Activated CD8-positive, alpha-beta memory T cell treated with anti-CD3 and anti-CD28 coated beads, Interleukin-2, amount 10 ng/mL, durations not matched to agents 7 days and 5 days (primary cell): ENCODE measurements around the gene PFDN2. TPM values are rescaled to one million over a fixed set of nuclear protein-coding genes. Genes with fewer than 3 reads are reported as not detected.

Source experiments
- ATAC-seq: fragments of 150-1000 bp; cut with Tn5 transposase; one replicate; pipeline ENCODE4 v1.10.0; 2021; ENCODE audit warnings: moderate library complexity
- CTCF ChIA-PET: fragments of 350-600 bp; sonication (Branson Sonifier 250); formaldehyde crosslinking; loops from one replicate; lab custom pipeline; 2021; ENCODE audit warnings: antibody characterized with exemption; lab: Charles Lee
- DNase-seq: peaks from one replicate; pipeline ENCODE4 v3.0.0-alpha.2; 2020
- H3K27ac Mint-ChIP-seq: one replicate; pipeline ENCODE4 v1.8.0; 2021; ENCODE audit warnings: mild to moderate bottlenecking, mixed read lengths
- H3K27me3 Mint-ChIP-seq: one replicate; pipeline ENCODE4 v1.8.0; 2021; ENCODE audit warnings: mixed read lengths
- H3K36me3 Mint-ChIP-seq: one replicate; pipeline ENCODE4 v1.8.0; 2021; ENCODE audit warnings: mild to moderate bottlenecking, mixed read lengths
- H3K4me1 Mint-ChIP-seq: one replicate; pipeline ENCODE4 v1.8.0; 2021; ENCODE audit warnings: mixed read lengths
- H3K4me3 Mint-ChIP-seq: one replicate; pipeline ENCODE4 v1.8.0; 2021; ENCODE audit warnings: mild to moderate bottlenecking, moderate library complexity, mixed read lengths
- H3K9me3 Mint-ChIP-seq: one replicate; pipeline ENCODE4 v1.8.0; 2022; ENCODE audit warnings: low read depth, mixed read lengths
- total RNA-seq, 2 experiments: library from RNA; stranded (reverse); gene quantifications; one replicate each; pipeline ENCODE4 v1.2.3, GENCODE V29; 2021

PFDN2 gene
- total RNA-seq, 2 experiments from 2014 or later: 82.8 to 98.5 TPM

DNA sequence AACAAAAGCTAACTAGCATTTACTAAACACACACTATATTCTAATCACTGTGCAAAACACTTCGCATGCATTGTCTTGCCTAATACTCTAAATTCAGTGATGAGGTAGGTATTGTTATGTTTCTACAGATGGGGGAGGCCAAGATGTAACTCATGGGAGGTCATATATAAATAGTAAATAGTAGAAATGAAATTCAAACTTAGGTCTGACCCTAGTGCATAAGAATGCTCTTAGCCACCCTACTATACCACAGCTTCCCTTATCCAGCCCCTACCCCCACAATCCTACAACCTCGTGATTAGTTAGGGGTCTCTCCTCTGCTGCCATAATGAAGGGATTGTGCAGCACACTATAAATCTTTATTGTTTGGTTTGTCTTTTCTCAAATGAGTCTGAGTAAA is 3.3 kb downstream of the PFDN2 start:
- H3K36me3 Mint-ChIP-seq: peaks cover 15% of the 10 kb centered on the region
- no peak overlapping the region for H3K4me3 Mint-ChIP-seq
- DNase-seq (no peak), ATAC-seq (no peak)
- no peaks in the 10 kb centered on the region for H3K9me3 Mint-ChIP-seq
- CTCF ChIA-PET: no interaction called here
- H3K27me3 Mint-ChIP-seq: no peaks in the 10 kb centered on the region
- H3K27ac Mint-ChIP-seq: peak overlapping the region; percentile 69
- peaks cover 63% of the 10 kb centered on the region for H3K4me1 Mint-ChIP-seq

DNA sequence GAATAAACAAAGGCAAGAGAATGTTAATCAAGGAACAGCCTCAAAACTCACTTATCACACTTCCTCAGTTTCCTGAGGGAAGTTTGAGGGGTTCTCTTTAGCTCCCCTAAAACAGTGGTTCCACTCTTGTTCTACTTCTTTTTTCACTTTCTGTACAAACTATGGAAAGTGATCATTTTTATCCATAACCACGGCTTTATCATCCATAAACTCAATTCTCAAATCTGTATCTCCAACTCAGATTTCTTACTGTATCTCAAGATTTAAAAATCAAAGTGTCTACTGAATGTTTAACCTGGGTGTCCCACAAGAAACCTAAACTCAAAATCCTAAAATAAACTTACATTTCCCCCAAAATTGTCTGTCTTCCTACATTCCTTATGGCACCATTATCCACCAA is 3.9 kb downstream of the PFDN2 start:
- Mint-ChIP-seq H3K9me3 (no peaks in the 10 kb centered on the region), H3K36me3 (peaks cover 19% of the 10 kb centered on the region), H3K4me3 (no peak overlapping the region), H3K27ac (peak overlapping the region; percentile 69), H3K4me1 (peaks cover 59% of the 10 kb centered on the region), H3K27me3 (no peaks in the 10 kb centered on the region)
- ATAC-seq (no peak), DNase-seq (no peak)
- CTCF ChIA-PET: no interaction called here

DNA sequence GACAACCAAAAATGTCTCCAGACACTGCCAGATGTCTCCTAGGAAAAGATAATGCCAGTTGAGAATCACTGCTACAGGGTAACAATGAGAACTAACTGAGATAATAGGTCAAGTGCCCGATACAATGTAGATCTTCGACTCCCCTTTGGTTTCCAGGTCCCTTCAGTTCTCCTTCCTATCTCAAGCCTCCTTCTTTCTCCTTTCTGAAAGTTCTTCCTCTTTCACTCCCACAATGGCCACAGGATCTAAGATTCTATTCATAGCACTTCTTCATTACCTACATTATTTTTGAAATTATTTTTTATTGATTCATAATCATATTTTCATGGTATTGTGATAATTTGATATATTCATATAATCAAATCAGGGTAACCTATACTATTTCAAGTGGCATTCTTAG is 6.3 kb downstream of the PFDN2 start:
- Mint-ChIP-seq H3K4me3 (no peak overlapping the region), H3K27me3 (no peaks in the 10 kb centered on the region), H3K4me1 (peaks cover 50% of the 10 kb centered on the region), H3K36me3 (peaks cover 27% of the 10 kb centered on the region), H3K9me3 (no peaks in the 10 kb centered on the region), H3K27ac (no peak overlapping the region)
- ATAC-seq (no peak), DNase-seq (no peak)
- CTCF ChIA-PET: interaction anchor here (0.7 to 1.1 kb wide), 3 partner anchors 14 to 70 kb away, joined by 3 to 4 read pairs (median 3); no protein-coding TSS in a partner anchor

DNA sequence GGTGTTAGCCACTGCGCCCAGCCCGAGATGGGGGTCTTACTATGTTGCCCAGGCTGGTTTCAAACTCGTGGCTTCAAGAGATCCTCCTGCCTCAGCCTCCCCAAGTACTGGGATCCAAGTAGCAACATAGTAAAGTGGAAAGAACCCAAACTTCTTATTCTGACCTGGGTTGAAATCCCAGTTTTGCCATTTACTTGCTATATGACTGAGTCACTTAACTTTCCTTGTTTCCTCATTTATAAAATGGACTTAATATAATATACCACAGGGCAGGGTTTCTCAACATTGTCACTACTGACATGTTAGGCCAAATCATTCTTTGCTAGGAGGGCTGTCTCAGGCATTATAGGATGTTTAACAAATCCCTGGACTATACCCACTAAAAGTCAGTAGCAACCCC is 6.7 kb downstream of the PFDN2 start:
- H3K4me3 Mint-ChIP-seq: no peak overlapping the region
- CTCF ChIA-PET: interaction anchor here (1.1 kb wide), 1 partner anchor 30 kb away, joined by 4 read pairs; no protein-coding TSS in a partner anchor
- no peaks in the 10 kb centered on the region for H3K9me3 Mint-ChIP-seq
- DNase-seq: no peak
- no peaks in the 10 kb centered on the region for H3K27me3 Mint-ChIP-seq
- ATAC-seq: no peak
- H3K27ac Mint-ChIP-seq: no peak overlapping the region
- peaks cover 27% of the 10 kb centered on the region for H3K36me3 Mint-ChIP-seq
- peaks cover 47% of the 10 kb centered on the region for H3K4me1 Mint-ChIP-seq

DNA sequence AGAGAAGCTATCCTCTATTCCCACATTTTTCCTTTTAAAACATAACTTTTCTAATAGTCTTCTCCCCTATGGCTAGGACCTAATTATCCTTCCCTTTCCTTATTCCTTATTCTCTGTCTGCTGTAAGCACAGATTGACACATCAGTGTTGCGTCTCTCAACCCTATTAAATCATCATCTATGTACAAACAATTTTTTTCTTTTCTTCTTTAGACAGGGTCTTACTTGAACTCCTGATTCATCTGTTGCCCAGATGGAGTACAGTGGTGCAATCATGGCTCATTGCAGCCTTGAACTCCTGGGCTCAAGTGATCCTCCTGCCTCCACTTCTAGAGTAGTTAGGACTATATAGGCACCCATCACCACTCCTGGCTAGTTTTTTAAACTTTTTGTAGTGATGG is 11.4 kb downstream of the PFDN2 start:
- no peak overlapping the region for H3K27ac Mint-ChIP-seq
- no peaks in the 10 kb centered on the region for H3K9me3 Mint-ChIP-seq
- H3K4me1 Mint-ChIP-seq: peaks cover 15% of the 10 kb centered on the region
- H3K27me3 Mint-ChIP-seq: no peaks in the 10 kb centered on the region
- no peak for DNase-seq
- H3K36me3 Mint-ChIP-seq: peaks cover 21% of the 10 kb centered on the region
- ATAC-seq: no peak
- CTCF ChIA-PET: interaction anchor here (1.9 kb wide), 1 partner anchor 9 kb away, joined by 7 read pairs; no protein-coding TSS in a partner anchor
- H3K4me3 Mint-ChIP-seq: no peak overlapping the region

DNA sequence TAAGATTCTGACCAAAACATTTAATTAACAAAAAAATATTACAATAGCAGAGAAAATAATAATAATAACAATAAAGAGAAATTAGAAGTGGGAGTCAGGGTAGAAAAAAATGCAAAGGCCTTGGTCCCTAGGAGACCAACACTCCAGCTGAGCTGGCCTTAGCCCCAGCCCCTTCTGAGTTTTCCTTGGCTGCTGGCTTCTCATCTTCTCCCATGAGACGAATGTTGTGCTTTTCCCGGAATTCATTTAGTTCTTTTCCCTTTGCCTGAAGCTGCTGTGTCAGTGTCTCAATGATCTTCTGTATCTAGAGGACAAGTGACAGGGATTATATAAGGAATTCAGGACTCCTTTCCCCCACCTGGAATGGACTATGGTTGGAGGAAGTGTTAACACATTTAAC is 17.3 kb downstream of the PFDN2 start:
- CTCF ChIA-PET: interaction anchor here (0.8 to 5.9 kb wide), 3 partner anchors 9 to 110 kb away, joined by 3 to 154 read pairs (median 6); partner anchors contain the start of gene ARHGAP30
- Mint-ChIP-seq H3K36me3 (peaks cover 13% of the 10 kb centered on the region), H3K4me1 (peaks cover 24% of the 10 kb centered on the region), H3K4me3 (no peak overlapping the region), H3K9me3 (no peaks in the 10 kb centered on the region), H3K27me3 (no peaks in the 10 kb centered on the region), H3K27ac (no peak overlapping the region)
- ATAC-seq (no peak), DNase-seq (no peak)

DNA sequence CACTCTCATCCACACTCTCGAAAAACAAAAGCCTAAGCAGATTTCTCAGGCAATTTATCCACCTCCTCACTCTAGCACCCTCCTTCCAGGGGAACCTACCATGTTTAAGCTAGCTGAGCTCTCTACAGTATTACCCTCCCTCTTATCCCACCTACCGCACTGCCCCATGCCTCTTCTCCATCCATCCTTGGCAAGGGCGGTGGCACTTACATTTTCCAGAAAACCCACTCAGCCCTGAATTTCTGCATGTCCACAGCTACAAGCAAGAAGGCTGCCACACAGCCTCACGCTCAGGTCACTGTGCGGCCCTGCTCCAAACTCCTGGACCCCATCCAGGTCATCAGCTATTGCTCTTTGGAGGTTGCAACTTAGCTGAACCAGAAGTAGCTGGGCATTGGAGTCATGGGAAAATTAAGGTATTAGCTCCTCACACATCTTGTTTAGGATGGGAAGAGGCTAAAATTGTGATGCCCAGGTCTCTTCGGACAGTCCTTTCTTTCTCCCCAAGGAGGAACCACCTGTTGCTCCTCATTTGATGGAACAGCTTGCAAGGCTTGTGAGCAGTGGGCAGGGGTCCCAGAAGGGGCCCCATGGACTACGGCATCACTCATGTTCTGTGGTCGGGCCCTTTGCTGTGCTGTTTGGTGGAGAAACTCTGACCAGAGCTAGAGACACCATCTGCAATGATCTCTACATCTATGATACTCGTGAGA is 18.6 kb downstream of the PFDN2 start:
- H3K36me3 Mint-ChIP-seq: peaks cover 13% of the 10 kb centered on the region
- H3K27me3 Mint-ChIP-seq: no peaks in the 10 kb centered on the region
- H3K9me3 Mint-ChIP-seq: no peaks in the 10 kb centered on the region
- peaks cover 24% of the 10 kb centered on the region for H3K4me1 Mint-ChIP-seq
- H3K4me3 Mint-ChIP-seq: peak overlapping the region; percentile 54
- ATAC-seq: no peak
- CTCF ChIA-PET: interaction anchor here (0.8 to 5.9 kb wide), 15 partner anchors 10 to 262 kb away, joined by 3 to 154 read pairs (median 11); partner anchors contain the start of genes ARHGAP30, DEDD, NIT1 and PFDN2
- DNase-seq: no peak
- peak overlapping the region; percentile 40 for H3K27ac Mint-ChIP-seq

DNA sequence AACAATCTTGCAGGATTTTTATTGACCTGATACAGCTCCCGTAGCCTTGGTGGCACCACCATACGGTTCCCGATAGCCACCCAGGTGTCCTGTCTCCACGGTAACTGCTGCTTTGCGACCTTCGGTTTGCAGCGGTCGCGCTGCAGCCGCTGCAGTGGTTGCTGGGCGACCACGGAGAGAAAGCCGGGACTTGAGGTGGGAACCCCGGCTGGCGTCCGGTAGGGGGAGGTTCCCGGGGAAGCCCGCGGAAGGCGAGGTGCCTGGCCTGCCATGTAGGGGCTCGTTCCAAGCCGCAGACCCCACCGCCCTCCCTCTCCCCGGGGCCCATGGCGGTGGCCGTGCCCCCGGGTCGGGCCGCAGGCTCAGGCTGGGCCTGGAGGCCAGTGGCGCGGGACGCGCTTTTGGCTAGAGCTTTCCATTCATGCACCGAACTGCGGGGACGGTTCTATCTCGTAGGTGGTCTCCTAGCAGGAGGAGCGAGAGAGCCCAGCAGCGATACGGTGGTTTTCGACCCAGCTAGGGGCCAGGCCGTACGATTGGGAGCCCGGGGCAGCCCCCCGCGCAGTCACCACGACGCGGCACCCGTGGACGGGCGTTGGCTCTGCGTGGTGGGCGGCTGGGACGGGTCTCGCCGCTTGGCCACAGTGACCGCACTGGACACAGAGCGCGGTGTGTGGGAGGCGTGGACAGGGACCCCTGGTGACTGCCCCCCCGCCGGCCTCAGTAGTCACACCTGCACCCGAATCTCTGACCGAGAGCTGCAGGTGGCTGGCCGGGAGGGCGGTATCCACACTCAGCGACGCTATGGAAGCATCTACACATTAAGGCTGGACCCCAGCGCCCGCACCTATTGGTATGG is 19.4 kb downstream of the PFDN2 start, which contains the start of gene KLHDC9:
Gene KLHDC9 (plus strand): TSS at position 152 of the 859 bp plus-strand sequence. CDS start 175 bp downstream, at position 327.
- CTCF ChIA-PET: interaction anchor here (1.0 to 5.9 kb wide), 31 partner anchors 7 to 316 kb away, joined by 3 to 154 read pairs (median 6); partner anchors contain the start of genes ARHGAP30, DEDD, ITLN2 and NECTIN4
- H3K27me3 Mint-ChIP-seq: no peaks in the 10 kb centered on the region
- ATAC-seq (peak; percentile 77), DNase-seq (peak; percentile 90)
- H3K4me1 Mint-ChIP-seq: peaks cover 22% of the 10 kb centered on the region
- H3K4me3 Mint-ChIP-seq: peak within 1 kb of the TSS; percentile 89
- peak within 1 kb of the TSS; percentile 86 for H3K27ac Mint-ChIP-seq
- no peaks in the 10 kb centered on the region for H3K9me3 Mint-ChIP-seq
- peaks cover 13% of the 10 kb centered on the region for H3K36me3 Mint-ChIP-seq

DNA sequence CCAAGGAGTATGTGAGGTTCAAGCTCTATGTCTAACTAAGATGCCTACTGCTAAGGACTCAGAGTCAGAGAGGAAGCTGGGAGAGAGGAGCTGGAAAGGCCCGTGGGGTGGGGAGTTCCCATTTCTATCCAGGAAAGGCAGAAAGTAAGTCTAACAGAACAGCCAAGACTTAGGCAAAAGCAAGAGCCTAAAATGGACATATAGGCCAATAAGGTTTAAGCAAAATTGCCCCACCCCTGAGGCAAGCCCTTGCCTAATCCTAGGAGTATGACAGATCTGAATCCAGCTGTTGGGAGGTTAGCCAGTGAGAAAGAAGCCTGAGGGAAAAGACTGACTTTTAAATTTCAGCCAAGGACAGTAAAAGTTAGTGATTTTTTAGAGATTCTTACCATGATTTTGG is 21.3 kb downstream of the PFDN2 start:
- H3K27ac Mint-ChIP-seq: no peak overlapping the region
- no peak for DNase-seq
- no peak overlapping the region for H3K4me3 Mint-ChIP-seq

DNA sequence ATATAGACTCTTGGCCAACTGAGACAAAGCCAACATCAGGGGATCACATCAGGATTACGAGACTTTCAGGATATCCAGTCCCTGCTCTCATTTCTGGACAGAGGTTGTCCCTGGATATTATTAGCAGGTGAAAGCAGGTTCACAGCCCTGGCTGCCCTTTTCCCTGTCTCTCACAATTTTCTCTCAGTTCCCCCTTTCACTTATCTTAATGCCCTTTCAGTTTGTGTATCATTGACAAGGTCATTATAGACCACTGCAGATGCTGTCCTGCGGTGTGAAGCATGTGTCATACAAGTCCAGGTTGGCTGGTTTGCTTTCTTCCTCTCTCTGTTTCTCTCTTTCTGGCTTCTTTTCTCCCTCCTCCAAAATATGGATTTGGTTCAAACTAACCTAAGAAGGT is 21.8 kb downstream of the PFDN2 start:
- no peak for ATAC-seq
- H3K36me3 Mint-ChIP-seq: peaks cover 7% of the 10 kb centered on the region
- no peaks in the 10 kb centered on the region for H3K27me3 Mint-ChIP-seq
- DNase-seq: no peak
- H3K9me3 Mint-ChIP-seq: no peaks in the 10 kb centered on the region
- no peak overlapping the region for H3K4me3 Mint-ChIP-seq
- H3K27ac Mint-ChIP-seq: no peak overlapping the region
- H3K4me1 Mint-ChIP-seq: peaks cover 36% of the 10 kb centered on the region
- CTCF ChIA-PET: interaction anchor here (1.5 to 5.9 kb wide), 8 partner anchors 10 to 142 kb away, joined by 5 to 154 read pairs (median 12); partner anchors contain the start of genes ARHGAP30, F11R, ITLN2 and USF1

More for the DNA sequence above, 21.3 kb downstream of the PFDN2 start:
- Mint-ChIP-seq H3K27me3 (no peaks in the 10 kb centered on the region), H3K9me3 (no peaks in the 10 kb centered on the region), H3K4me1 (peaks cover 35% of the 10 kb centered on the region), H3K36me3 (peaks cover 9% of the 10 kb centered on the region)
- ATAC-seq: no peak
- CTCF ChIA-PET: interaction anchor here (0.8 to 5.9 kb wide), 21 partner anchors 11 to 297 kb away, joined by 3 to 154 read pairs (median 7); partner anchors contain the start of genes ARHGAP30, DEDD, F11R and ITLN2

DNA sequence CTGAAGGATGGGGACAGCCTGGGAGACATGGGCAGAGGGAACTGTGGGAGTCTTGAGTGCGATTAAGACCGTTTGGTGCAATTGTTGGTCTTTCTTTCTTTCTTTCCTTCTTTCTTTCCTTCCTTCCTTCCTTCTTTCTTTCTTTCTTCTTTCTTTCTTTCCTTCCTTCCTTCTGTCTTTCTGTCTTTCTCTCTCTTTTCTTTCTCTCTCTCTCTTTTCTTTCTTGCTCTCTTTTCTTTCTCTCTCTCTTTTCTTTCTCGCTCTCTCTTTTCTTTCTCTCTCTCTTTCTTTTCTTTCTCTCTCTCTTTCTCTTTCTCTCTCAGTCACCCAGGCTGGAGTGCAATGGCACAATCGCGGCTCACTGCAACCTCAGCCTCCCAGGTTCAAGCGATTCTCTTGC is 22.6 kb downstream of the PFDN2 start:
- Mint-ChIP-seq H3K27ac (no peak overlapping the region), H3K4me1 (peaks cover 44% of the 10 kb centered on the region), H3K4me3 (no peak overlapping the region), H3K9me3 (no peaks in the 10 kb centered on the region), H3K27me3 (no peaks in the 10 kb centered on the region), H3K36me3 (peaks cover 7% of the 10 kb centered on the region)
- CTCF ChIA-PET: interaction anchor here (3.6 to 5.9 kb wide), 3 partner anchors 9 to 49 kb away, joined by 22 to 154 read pairs (median 47); partner anchors contain the start of genes ARHGAP30 and USF1
- ATAC-seq (no peak), DNase-seq (no peak)

DNA sequence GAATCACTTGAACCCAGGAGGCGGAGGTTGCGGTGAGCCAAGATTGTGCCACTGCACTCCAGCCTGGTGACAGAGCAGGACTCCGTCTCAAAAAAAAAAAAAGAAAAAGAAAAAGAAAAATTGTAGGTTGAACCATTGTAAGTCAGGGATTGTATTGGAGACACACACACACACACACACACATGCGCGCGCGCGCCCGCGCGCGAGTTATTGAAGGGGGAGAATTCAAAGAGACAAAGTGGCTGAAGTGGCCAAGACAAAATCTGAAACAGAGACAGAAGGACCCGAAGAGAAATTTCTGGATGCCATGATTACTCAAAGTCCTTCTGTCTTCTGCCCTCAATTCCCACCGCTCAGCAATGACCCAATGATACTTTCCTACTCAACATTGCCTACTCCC is 23.4 kb downstream of the PFDN2 start:
- ATAC-seq: no peak
- no peak overlapping the region for H3K4me3 Mint-ChIP-seq
- peaks cover 2% of the 10 kb centered on the region for H3K36me3 Mint-ChIP-seq
- no peaks in the 10 kb centered on the region for H3K9me3 Mint-ChIP-seq
- H3K27me3 Mint-ChIP-seq: no peaks in the 10 kb centered on the region
- H3K4me1 Mint-ChIP-seq: peaks cover 44% of the 10 kb centered on the region
- CTCF ChIA-PET: interaction anchor here (1.1 to 5.9 kb wide), 3 partner anchors 11 to 49 kb away, joined by 3 to 154 read pairs (median 47); partner anchors contain the start of genes ARHGAP30 and USF1
- no peak overlapping the region for H3K27ac Mint-ChIP-seq
- DNase-seq: no peak
